OCI-LY1 (cell line): ENCODE results near the gene ZDHHC6.

Experiments
- EZH2 ChIP-seq: fragments of 200-600 bp; sonication (generic), shearing (Covaris generic); IDR thresholded peaks from 2 replicates; pipeline ENCODE4 v1.8.0; 2017; ENCODE audit warnings: borderline replicate concordance, mixed run types, mild to moderate bottlenecking, antibody characterized with exemption, low read length, moderate library complexity, mixed read lengths
- TF ChIP-seq, protein P1 (sequence below): fragments of 200-600 bp; sonication (generic), shearing (Covaris generic); IDR thresholded peaks from 2 replicates; pipeline ENCODE4 v1.5.1; 2017; ENCODE audit warnings: mild to moderate bottlenecking, antibody characterized with exemption, low read length, moderate library complexity, mixed read lengths

- TF ChIP-seq, protein P1, sequence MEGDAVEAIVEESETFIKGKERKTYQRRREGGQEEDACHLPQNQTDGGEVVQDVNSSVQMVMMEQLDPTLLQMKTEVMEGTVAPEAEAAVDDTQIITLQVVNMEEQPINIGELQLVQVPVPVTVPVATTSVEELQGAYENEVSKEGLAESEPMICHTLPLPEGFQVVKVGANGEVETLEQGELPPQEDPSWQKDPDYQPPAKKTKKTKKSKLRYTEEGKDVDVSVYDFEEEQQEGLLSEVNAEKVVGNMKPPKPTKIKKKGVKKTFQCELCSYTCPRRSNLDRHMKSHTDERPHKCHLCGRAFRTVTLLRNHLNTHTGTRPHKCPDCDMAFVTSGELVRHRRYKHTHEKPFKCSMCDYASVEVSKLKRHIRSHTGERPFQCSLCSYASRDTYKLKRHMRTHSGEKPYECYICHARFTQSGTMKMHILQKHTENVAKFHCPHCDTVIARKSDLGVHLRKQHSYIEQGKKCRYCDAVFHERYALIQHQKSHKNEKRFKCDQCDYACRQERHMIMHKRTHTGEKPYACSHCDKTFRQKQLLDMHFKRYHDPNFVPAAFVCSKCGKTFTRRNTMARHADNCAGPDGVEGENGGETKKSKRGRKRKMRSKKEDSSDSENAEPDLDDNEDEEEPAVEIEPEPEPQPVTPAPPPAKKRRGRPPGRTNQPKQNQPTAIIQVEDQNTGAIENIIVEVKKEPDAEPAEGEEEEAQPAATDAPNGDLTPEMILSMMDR: no peak
- no peak for TF ChIP-seq EZH2
These were observed 39.0 kb downstream of the ZDHHC6 start for GRCh38 chr10:112407696-112408095.
